OCI-LY3 (cell line): ENCODE measurements around the gene OTUD7B.

Source experiments
- H2AFZ ChIP-seq: fragments of 200-600, 300-600 bp; shearing (Covaris generic); 2 replicates; pipeline ENCODE4 v1.6.0; 2014; ENCODE audit warnings: antibody characterized with exemption, low read depth, low read length
- H3K27ac ChIP-seq: fragments of 200-600, 300-600 bp; sonication (generic); 2 replicates; pipeline ENCODE4 v1.5.1; 2014; ENCODE audit warnings: mild to moderate bottlenecking, low read length, moderate library complexity, mixed read lengths
- H3K27me3 ChIP-seq: fragments of 200-600, 300-600 bp; sonication (generic); 2 replicates; pipeline ENCODE4 v1.6.1; 2014; ENCODE audit warnings: low read depth, low read length, mixed read lengths
- H3K36me3 ChIP-seq: fragments of 200-600, 300-600 bp; sonication (generic); replicated peaks from 2 replicates; pipeline ENCODE3; 2014; ENCODE audit warnings: low read depth, low read length, mixed read lengths
- H3K4me1 ChIP-seq: fragments of 300-600, 200-600 bp; sonication (generic); 2 replicates; pipeline ENCODE4 v1.6.1; 2014; ENCODE audit warnings: low read length, mixed read lengths
- H3K4me2 ChIP-seq: fragments of 200-600, 300-600 bp; sonication (generic); 2 replicates; pipeline ENCODE4 v1.6.1; 2014; ENCODE audit warnings: low read length, mixed read lengths
- H3K4me3 ChIP-seq: fragments of 300-600, 200-600 bp; sonication (generic); 2 replicates; pipeline ENCODE4 v1.5.1; 2014; ENCODE audit warnings: antibody characterized with exemption, mild to moderate bottlenecking, low read length, moderate library complexity
- H3K79me2 ChIP-seq: fragments of 300-600, 200-600 bp; shearing (Covaris generic); 2 replicates; pipeline ENCODE4 v1.6.1; 2014; ENCODE audit warnings: mild to moderate bottlenecking, low read length, mixed read lengths
- H3K9ac ChIP-seq: fragments of 300-600, 200-600 bp; shearing (Covaris generic); 2 replicates; pipeline ENCODE4 v1.6.0; 2014; ENCODE audit warnings: mild to moderate bottlenecking, low read length, moderate library complexity
- H3K9me3 ChIP-seq: fragments of 200-600, 300-600 bp; shearing (Covaris generic); 2 replicates; pipeline ENCODE4 v1.6.1; 2014; ENCODE audit warnings: low read length, mixed read lengths; ENCODE audit not compliant: insufficient read depth
- H4K20me1 ChIP-seq: fragments of 200-600, 300-600 bp; sonication (generic); 2 replicates; pipeline ENCODE4 v1.6.1; 2016; ENCODE audit warnings: low read length, mixed read lengths; ENCODE audit not compliant: insufficient read depth
- CTCF ChIP-seq: fragments of 200-600, 300-600 bp; sonication (generic); IDR thresholded peaks from 2 replicates; pipeline ENCODE4 v1.5.1; 2014; ENCODE audit warnings: antibody characterized with exemption, low read length, low read depth
- EZH2phosphoT487 ChIP-seq: fragments of 200-600 bp; shearing (Covaris generic); IDR thresholded peaks from 2 replicates; pipeline ENCODE4 v1.6.1; 2018; ENCODE audit warnings: antibody characterized with exemption, mixed run types, low read depth

Gene OTUD7B

GRCh38 chr1:150005606-150006005, 4.9 kb downstream of the OTUD7B start:
- no peak overlapping the region for H2AFZ ChIP-seq
- no peaks in the 10 kb centered on the region for H3K79me2 ChIP-seq
- H3K9me3 ChIP-seq = no peaks in the 10 kb centered on the region
- TF ChIP-seq EZH2phosphoT487 = no peak
- no peak for TF ChIP-seq CTCF
- H3K9ac ChIP-seq = no peak overlapping the region
- peaks cover 6% of the 10 kb centered on the region for H3K4me1 ChIP-seq
- no peaks in the 10 kb centered on the region for H3K36me3 ChIP-seq
- H4K20me1 ChIP-seq = peaks cover 58% of the 10 kb centered on the region
- H3K4me2 ChIP-seq = no peak overlapping the region
- H3K4me3 ChIP-seq = no peak overlapping the region
- H3K27me3 ChIP-seq = peaks cover 56% of the 10 kb centered on the region
- H3K27ac ChIP-seq = no peak overlapping the region

- peaks cover 66% of the 10 kb centered on the region for H3K27me3 ChIP-seq
- no peak for TF ChIP-seq CTCF
- TF ChIP-seq EZH2phosphoT487 = no peak
- no peaks in the 10 kb centered on the region for H3K36me3 ChIP-seq
- no peak overlapping the region for H2AFZ ChIP-seq
- no peak overlapping the region for H3K4me3 ChIP-seq
- peaks cover 2% of the 10 kb centered on the region; the same call in 1 of the 2 replicates for H3K4me1 ChIP-seq
- no peak overlapping the region for H3K27ac ChIP-seq
- no peaks in the 10 kb centered on the region for H3K79me2 ChIP-seq
- peaks cover 73% of the 10 kb centered on the region for H4K20me1 ChIP-seq
- H3K9me3 ChIP-seq = no peaks in the 10 kb centered on the region
- no peak overlapping the region for H3K4me2 ChIP-seq
- H3K9ac ChIP-seq = no peak overlapping the region
Measured at GRCh38 chr1:150003801-150004200, 6.7 kb downstream of the OTUD7B start.

GRCh38 chr1:150002217-150002616, 8.3 kb downstream of the OTUD7B start:
- no peaks in the 10 kb centered on the region for H3K9me3 ChIP-seq
- H2AFZ ChIP-seq = no peak overlapping the region
- peaks cover 78% of the 10 kb centered on the region for H4K20me1 ChIP-seq
- TF ChIP-seq CTCF = no peak
- no peak for TF ChIP-seq EZH2phosphoT487
- no peaks in the 10 kb centered on the region for H3K36me3 ChIP-seq
- peaks cover 60% of the 10 kb centered on the region for H3K27me3 ChIP-seq
- H3K79me2 ChIP-seq = no peaks in the 10 kb centered on the region
- H3K4me1 ChIP-seq = peaks cover 17% of the 10 kb centered on the region
- H3K4me3 ChIP-seq = no peak overlapping the region
- H3K27ac ChIP-seq = no peak overlapping the region
- no peak overlapping the region for H3K4me2 ChIP-seq
- no peak overlapping the region for H3K9ac ChIP-seq

- Histone ChIP-seq H3K9ac (no peak overlapping the region), H4K20me1 (peaks cover 78% of the 10 kb centered on the region), H3K27me3 (peaks cover 61% of the 10 kb centered on the region), H3K27ac (no peak overlapping the region), H3K4me3 (no peak overlapping the region), H3K36me3 (no peaks in the 10 kb centered on the region), H3K4me2 (no peak overlapping the region), H3K4me1 (peaks cover 21% of the 10 kb centered on the region), H2AFZ (no peak overlapping the region), H3K9me3 (no peaks in the 10 kb centered on the region), H3K79me2 (no peaks in the 10 kb centered on the region)
- no peak for TF ChIP-seq EZH2phosphoT487
- no peak for TF ChIP-seq CTCF
Measured at GRCh38 chr1:150001415-150001814, 9.1 kb downstream of the OTUD7B start.
